HG02852 (cell line): ENCODE measurements around the gene ZNF583.
A peak's percentile ranks its signal among the peaks of the same experiment; 100 is the strongest.

Source experiments
- ATAC-seq: cut with Tn5 transposase; IDR thresholded peaks from one replicate; pipeline ENCODE4 v1.9.1; 2021; ENCODE audit warnings: mild to moderate bottlenecking, moderate library complexity; ENCODE audit not compliant: unreplicated experiment

ZNF583 gene

GRCh38 chr19:56403764-56404704 lies at the start of gene ZNF583:
TSS of gene ZNF583 (plus strand) at chr19:56404332. CDS start at chr19:56407115, 2,783 bp downstream.
- peak; percentile 82 for ATAC-seq

- no peak for ATAC-seq
Observed at GRCh38 chr19:56355517-56355916, 48.6 kb upstream of the ZNF583 start.

GRCh38 chr19:56356944-56357343 lies 47.2 kb upstream of the ZNF583 start:
- no peak for ATAC-seq

- ATAC-seq: no peak
Observed at GRCh38 chr19:56360841-56361240, 43.3 kb upstream of the ZNF583 start.

DNA sequence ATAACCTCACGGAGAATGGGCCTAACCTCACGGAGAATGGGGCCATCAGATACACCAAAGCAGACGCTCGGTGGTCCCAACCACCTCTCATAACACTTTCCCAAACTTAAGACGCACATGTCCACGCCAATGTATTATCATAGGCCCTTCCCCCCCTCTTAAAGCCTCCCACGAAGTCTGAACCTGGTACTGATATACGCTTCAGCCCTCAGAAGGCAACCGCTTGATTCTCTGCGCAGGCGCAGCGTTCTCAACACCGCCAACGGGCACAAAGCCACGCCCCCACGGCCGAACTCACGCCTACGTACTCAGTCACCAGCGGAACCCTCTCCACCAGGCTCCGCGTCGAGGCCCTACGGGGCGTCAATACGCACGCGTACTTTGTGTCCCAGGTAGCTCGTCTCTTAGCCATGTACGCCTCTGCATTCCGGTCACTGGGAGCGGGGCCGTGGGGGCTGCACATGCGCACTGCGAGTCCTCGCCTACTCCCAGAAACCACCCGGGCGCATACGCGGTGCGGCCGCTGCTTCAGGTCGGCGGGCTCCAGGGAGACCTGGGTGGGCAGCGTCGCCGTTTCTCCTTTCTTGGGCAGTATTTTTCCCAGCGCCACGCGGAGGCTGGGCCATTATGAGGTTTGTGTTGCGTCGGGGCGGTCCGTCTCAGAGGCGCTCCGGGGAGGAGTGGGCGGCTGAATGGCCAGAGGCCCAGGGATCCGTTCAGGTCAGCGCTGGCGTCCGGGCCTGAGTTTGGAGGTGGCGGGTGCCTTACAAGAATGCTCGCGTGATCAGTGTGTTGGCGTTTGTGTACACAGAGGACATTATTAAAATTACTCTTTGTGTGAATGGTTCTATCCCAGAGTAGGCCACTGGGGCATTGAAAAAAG lies 36.1 kb upstream of the ZNF583 start:
- ATAC-seq: peak; percentile 87

GRCh38 chr19:56369886-56370676 lies 34.1 kb upstream of the ZNF583 start:
- ATAC-seq: no peak

DNA sequence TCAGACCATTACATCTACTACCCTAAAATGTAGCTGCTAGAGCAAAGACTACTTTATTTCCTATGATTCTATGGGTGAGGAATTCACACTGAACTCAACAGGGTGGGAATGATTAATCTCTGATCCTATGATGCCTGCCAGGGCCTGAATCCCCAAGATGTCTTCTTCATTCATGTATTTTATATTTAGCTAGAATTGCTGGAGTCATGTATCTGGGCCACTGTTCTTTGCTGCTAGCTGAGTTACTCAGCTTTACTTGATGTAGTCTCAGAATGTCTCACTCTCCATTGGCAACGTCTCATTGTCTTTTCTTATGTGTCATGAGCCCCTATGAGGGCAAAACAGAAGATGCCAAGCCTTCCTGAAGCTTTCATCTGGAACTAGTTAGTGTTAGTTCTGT lies 31.9 kb upstream of the ZNF583 start:
- no peak for ATAC-seq

- ATAC-seq: no peak
Observed at GRCh38 chr19:56377105-56377924, 26.8 kb upstream of the ZNF583 start.

DNA sequence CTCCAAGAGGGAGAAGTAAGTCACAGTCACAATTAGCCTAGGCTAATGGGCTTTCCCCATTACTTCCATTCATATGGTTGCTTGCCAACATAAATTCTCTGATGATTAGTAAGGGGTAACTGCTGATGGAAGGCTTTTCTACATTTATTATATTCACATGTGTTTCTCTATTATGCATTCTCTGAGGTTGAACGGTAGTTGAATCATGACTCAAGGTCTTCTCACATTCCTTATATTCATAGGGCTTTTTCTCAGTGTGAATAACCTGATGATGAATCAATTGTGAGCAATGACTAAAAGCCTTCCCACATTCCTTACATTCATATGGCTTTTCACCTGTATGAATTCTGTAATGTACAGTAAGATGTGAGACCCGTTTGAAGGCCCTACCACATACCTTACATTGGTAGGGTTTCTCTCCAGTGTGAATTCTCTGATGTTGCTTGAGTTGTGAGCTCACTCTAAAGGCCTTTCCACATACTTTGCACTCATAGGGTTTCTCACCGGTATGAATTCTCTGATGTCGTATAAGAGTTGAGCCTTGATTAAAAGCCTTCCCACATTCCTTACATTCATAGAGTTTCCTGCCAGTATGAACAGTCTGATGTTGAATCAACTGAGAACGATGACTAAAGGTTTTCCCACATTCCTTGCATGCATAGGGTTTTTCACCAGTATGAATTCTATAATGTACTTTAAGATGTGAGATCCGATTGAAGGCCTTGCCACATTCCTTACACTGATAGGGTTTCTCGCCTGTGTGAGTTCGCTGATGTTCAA lies 20.1 kb upstream of the ZNF583 start:
- ATAC-seq: no peak

GRCh38 chr19:56393119-56394012 lies 10.8 kb upstream of the ZNF583 start, which contains the start of gene ZNF582:
TSS of gene ZNF582 (minus strand) at chr19:56393534. CDS start at chr19:56391752, 1,782 bp downstream.
- ATAC-seq: peak; percentile 97

DNA sequence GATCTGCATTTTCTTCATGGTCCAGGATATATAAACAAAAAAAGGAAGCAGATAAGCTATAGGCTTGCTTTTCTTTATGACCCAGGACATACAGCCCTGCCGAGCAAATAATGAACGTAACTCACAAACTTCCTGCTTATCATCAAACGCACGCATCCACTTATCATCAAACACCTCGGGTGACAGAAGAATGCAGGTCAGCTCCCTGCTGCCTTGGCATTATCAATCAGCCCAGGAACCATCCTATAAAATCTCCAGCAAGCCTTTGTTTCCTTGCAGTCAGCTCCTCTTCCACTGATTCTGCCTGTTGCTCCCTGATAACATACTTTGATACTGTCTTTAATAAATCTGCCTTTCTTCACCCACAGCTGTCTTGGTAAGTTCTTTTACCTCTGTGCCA lies 5.3 kb upstream of the ZNF583 start:
- no peak for ATAC-seq

DNA sequence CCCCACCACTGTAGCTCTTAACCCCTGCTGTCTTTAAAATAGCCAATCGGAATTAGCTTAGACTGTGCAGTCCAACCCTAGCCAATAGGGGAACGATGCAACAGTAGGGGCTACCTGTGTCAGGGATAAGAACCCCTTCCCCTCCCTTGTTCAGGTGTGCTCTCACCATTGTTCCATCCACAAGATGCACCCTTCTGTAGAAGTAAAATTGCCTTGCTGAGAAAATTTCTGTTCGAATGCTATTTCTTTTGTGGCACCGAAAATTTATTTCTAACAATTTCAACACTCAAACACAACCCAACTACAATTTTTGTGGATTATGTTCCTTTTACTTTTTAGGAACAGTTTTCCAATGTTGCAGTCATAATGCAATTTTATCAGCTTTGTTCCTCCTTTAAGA lies 3.6 kb upstream of the ZNF583 start:
- ATAC-seq: no peak

- no peak for ATAC-seq
Observed at GRCh38 chr19:56403261-56403660, 871 bp upstream of the ZNF583 start.

GRCh38 chr19:56404705-56405056 lies 549 bp downstream of the ZNF583 start:
- ATAC-seq: no peak

DNA sequence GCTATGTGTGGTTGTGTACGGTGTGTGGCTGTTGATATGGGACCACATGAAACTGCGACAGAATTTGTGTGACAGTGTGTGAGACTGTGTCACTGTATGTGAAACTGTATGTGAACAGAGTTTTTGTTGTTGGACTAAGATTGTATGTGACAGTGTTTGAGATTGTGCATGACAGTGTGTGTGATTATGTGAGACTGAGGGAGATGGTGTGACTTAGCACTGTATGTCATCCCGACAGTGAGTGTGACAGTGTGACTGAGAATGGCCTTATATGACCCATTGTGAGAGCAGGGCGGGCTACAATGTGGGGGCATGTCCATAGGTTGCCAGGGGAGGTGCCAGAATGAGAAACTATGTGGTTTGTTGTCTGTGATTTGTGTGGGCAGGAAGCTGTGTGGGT lies 930 bp downstream of the ZNF583 start:
- no peak for ATAC-seq

DNA sequence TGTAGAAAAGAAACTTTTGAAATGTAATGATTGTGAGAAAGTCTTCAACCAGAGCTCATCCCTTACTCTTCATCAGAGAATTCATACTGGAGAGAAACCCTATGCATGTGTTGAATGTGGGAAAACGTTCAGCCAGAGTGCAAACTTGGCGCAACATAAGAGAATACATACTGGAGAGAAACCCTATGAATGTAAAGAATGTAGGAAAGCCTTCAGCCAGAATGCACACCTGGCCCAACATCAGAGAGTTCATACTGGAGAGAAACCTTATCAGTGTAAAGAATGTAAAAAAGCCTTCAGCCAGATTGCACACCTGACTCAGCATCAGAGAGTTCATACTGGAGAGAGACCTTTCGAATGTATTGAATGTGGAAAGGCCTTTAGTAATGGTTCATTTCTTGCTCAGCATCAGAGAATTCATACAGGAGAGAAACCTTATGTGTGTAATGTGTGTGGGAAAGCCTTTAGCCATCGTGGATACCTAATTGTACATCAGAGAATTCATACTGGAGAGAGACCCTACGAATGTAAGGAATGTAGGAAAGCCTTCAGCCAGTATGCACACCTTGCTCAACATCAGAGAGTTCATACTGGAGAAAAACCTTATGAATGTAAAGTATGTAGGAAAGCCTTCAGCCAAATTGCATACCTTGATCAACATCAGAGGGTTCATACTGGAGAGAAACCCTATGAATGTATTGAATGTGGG lies 19.3 kb downstream of the ZNF583 start:
- no peak for ATAC-seq

- ATAC-seq: no peak
Observed at GRCh38 chr19:56423985-56424353, 19.8 kb downstream of the ZNF583 start.
